Renal pelvis (tissue), 12 donors: ENCODE measurements around the gene CIAO1. TPM values are rescaled to one million over a fixed set of nuclear protein-coding genes. Genes with fewer than 3 reads are reported as not detected.
"Not testable (repeated sequence)": the region's sequence is repeated elsewhere in the genome, so short reads cannot be mapped to it uniquely, and the experiment has no call there.

Experiments
- DNase-seq: peaks from one replicate; pipeline ENCODE4 v3.0.0-alpha.2; 2013
- long read RNA-seq, 16 experiments: transcript quantifications; one replicate each; lab custom pipeline, GENCODE V29; 2026
- polyA plus RNA-seq, 3 donors: library from polyadenylated mRNA; unstranded; fragments of 120-200 nt; gene quantifications; one replicate each; pipeline ENCODE4 v1.2.1, GENCODE V29; 2013; ENCODE audit not compliant: insufficient read length in 3 of 3

The CIAO1 gene
- 10 to 100 TPM; 55.7 to 82.8 (median 80.3) TPM for polyA plus RNA-seq
- long read RNA-seq, donor 1, transcript CIAO1-203 (7 exons, 1,533 nt): major isoform, 30 of 31 reads
- long read RNA-seq, donor 1, partial matches to known transcripts: 0 of 31 reads
- long read RNA-seq, donor 1, other reads (novel, unspliced or antisense): 0 of 31 reads
- long read RNA-seq, donor 2, transcript CIAO1-203 (7 exons, 1,533 nt): major isoform, 23 of 65 reads
- long read RNA-seq, donor 2, partial matches to known transcripts: 20 of 65 reads
- long read RNA-seq, donor 2, other reads (novel, unspliced or antisense): 21 of 65 reads
- long read RNA-seq, donor 3, transcript CIAO1-203 (7 exons, 1,533 nt): major isoform, 26 of 195 reads
- long read RNA-seq, donor 3, partial matches to known transcripts: 169 of 195 reads
- long read RNA-seq, donor 3, other reads (novel, unspliced or antisense): 0 of 195 reads
- long read RNA-seq, donor 4, transcript CIAO1-203 (7 exons, 1,533 nt): major isoform, 36 of 46 reads
- long read RNA-seq, donor 4, partial matches to known transcripts: 10 of 46 reads
- long read RNA-seq, donor 4, other reads (novel, unspliced or antisense): 0 of 46 reads
- long read RNA-seq, donor 5, transcript CIAO1-203 (7 exons, 1,533 nt): major isoform, 19 of 19 reads
- long read RNA-seq, donor 5, partial matches to known transcripts: 0 of 19 reads
- long read RNA-seq, donor 5, other reads (novel, unspliced or antisense): 0 of 19 reads
- long read RNA-seq, donor 6, transcript CIAO1-203 (7 exons, 1,533 nt): major isoform, 30 of 412 reads
- long read RNA-seq, donor 6, partial matches to known transcripts: 381 of 412 reads
- long read RNA-seq, donor 6, other reads (novel, unspliced or antisense): 0 of 412 reads
- long read RNA-seq, donor 7, transcript CIAO1-203 (7 exons, 1,533 nt): major isoform, 43 of 43 reads
- long read RNA-seq, donor 7, partial matches to known transcripts: 0 of 43 reads
- long read RNA-seq, donor 7, other reads (novel, unspliced or antisense): 0 of 43 reads
- long read RNA-seq, donor 8, transcript CIAO1-203 (7 exons, 1,533 nt): major isoform, 23 of 23 reads
- long read RNA-seq, donor 8, partial matches to known transcripts: 0 of 23 reads
- long read RNA-seq, donor 8, other reads (novel, unspliced or antisense): 0 of 23 reads
- long read RNA-seq, donor 9, transcript CIAO1-203 (7 exons, 1,533 nt): major isoform, 46 of 46 reads
- long read RNA-seq, donor 9, partial matches to known transcripts: 0 of 46 reads
- long read RNA-seq, donor 9, other reads (novel, unspliced or antisense): 0 of 46 reads
- long read RNA-seq, donor 10, transcript CIAO1-203 (7 exons, 1,533 nt): major isoform, 27 of 28 reads
- long read RNA-seq, donor 10, partial matches to known transcripts: 0 of 28 reads
- long read RNA-seq, donor 10, other reads (novel, unspliced or antisense): 0 of 28 reads
- long read RNA-seq, donor 11, transcript CIAO1-203 (7 exons, 1,533 nt): major isoform, 20 of 21 reads
- long read RNA-seq, donor 11, partial matches to known transcripts: 0 of 21 reads
- long read RNA-seq, donor 11, other reads (novel, unspliced or antisense): 0 of 21 reads
- long read RNA-seq, donor 12, transcript CIAO1-203 (7 exons, 1,533 nt): major isoform, 33 of 434 reads
- long read RNA-seq, donor 12, partial matches to known transcripts: 378 of 434 reads
- long read RNA-seq, donor 12, other reads (novel, unspliced or antisense): 21 of 434 reads
- long read RNA-seq, donor 13, transcript CIAO1-203 (7 exons, 1,533 nt): major isoform, 15 of 215 reads
- long read RNA-seq, donor 13, partial matches to known transcripts: 200 of 215 reads
- long read RNA-seq, donor 13, other reads (novel, unspliced or antisense): 0 of 215 reads
- long read RNA-seq, donor 14: 0 reads
- long read RNA-seq, donor 15, transcript CIAO1-203 (7 exons, 1,533 nt): major isoform, 38 of 326 reads
- long read RNA-seq, donor 15, transcript CIAO1-204 (3 exons, 748 nt): minor isoform, 5 of 326 reads
- long read RNA-seq, donor 15, partial matches to known transcripts: 283 of 326 reads
- long read RNA-seq, donor 15, other reads (novel, unspliced or antisense): 0 of 326 reads
- long read RNA-seq, donor 16, transcript CIAO1-203 (7 exons, 1,533 nt): major isoform, 36 of 36 reads
- long read RNA-seq, donor 16, partial matches to known transcripts: 0 of 36 reads
- long read RNA-seq, donor 16, other reads (novel, unspliced or antisense): 0 of 36 reads

GRCh38 chr2:96265840-96266679, at the start of gene CIAO1, which contains the start of gene TMEM127:
Gene CIAO1 (plus strand): TSS chr2:96266225. CDS start chr2:96266351, 126 bp downstream.
Gene TMEM127 (minus strand): TSS chr2:96265997. CDS start chr2:96265381, 616 bp downstream.
- peak; percentile 98 for DNase-seq

- no peak for DNase-seq
Measured at GRCh38 chr2:96218508-96219131, 47.4 kb upstream of the CIAO1 start.

- DNase-seq: not testable (repeated sequence)
Measured at GRCh38 chr2:96219959-96220358, 46.1 kb upstream of the CIAO1 start.

GRCh38 chr2:96221106-96221505, 44.9 kb upstream of the CIAO1 start:
- DNase-seq: not testable (repeated sequence)

- no peak for DNase-seq
Measured at GRCh38 chr2:96225016-96225533, 41.0 kb upstream of the CIAO1 start.

- DNase-seq: no peak
Measured at GRCh38 chr2:96231316-96231715, 34.7 kb upstream of the CIAO1 start.

- no peak for DNase-seq
Measured at GRCh38 chr2:96233436-96233835, 32.6 kb upstream of the CIAO1 start.

GRCh38 chr2:96233880-96234316, 32.1 kb upstream of the CIAO1 start:
- no peak for DNase-seq

- DNase-seq: no peak
Measured at GRCh38 chr2:96236882-96237281, 29.1 kb upstream of the CIAO1 start.

- no peak for DNase-seq
Measured at GRCh38 chr2:96238266-96238665, 27.8 kb upstream of the CIAO1 start.

- DNase-seq: no peak
Measured at GRCh38 chr2:96239091-96239490, 26.9 kb upstream of the CIAO1 start.

GRCh38 chr2:96239745-96240264, 26.2 kb upstream of the CIAO1 start:
- DNase-seq: no peak

GRCh38 chr2:96240341-96241038, 25.5 kb upstream of the CIAO1 start:
- no peak for DNase-seq

- DNase-seq: no peak
Measured at GRCh38 chr2:96241227-96241626, 24.8 kb upstream of the CIAO1 start.

- DNase-seq: no peak
Measured at GRCh38 chr2:96241900-96242611, 24.0 kb upstream of the CIAO1 start.

GRCh38 chr2:96243843-96244242, 22.2 kb upstream of the CIAO1 start:
- DNase-seq: no peak
